ENCODE data around the gene ABCB11.
"Not testable (repeated sequence)": the region's sequence is repeated elsewhere in the genome, so short reads cannot be mapped to it uniquely, and the experiment has no call there.

Gene ABCB11

GRCh38 chr2:168874368-168875054 lies 156.6 kb downstream of the ABCB11 start:
- no peak for DNase-seq

GRCh38 chr2:168870824-168871223 lies 160.3 kb downstream of the ABCB11 start:
- DNase-seq = not testable (repeated sequence)

All from stimulated activated CD4-positive, alpha-beta T cell treated with anti-CD3 and anti-CD28 coated beads, Interleukin-4, amount 100 ng/mL, for 24 hours (primary cell).